GM18502 (cell line): ENCODE data around the gene NUMB.

Source experiments
- ATAC-seq: cut with Tn5 transposase; IDR thresholded peaks from one replicate; pipeline ENCODE4 v1.9.1; 2021; ENCODE audit warnings: mild to moderate bottlenecking; ENCODE audit not compliant: unreplicated experiment, poor library complexity

Gene NUMB

GRCh38 chr14:73237786-73238423 lies 220.4 kb downstream of the NUMB start:
- no peak for ATAC-seq

GRCh38 chr14:73237219-73237785 lies 221.0 kb downstream of the NUMB start, which contains the start of gene PAPLN:
TSS of gene PAPLN (plus strand) at chr14:73237506. CDS start at chr14:73239779, 2,273 bp downstream.
- no peak for ATAC-seq

GRCh38 chr14:73236752-73237218 lies 221.6 kb downstream of the NUMB start:
- no peak for ATAC-seq

GRCh38 chr14:73236157-73236556 lies 222.2 kb downstream of the NUMB start:
- no peak for ATAC-seq

GRCh38 chr14:73235531-73236155 lies 222.7 kb downstream of the NUMB start:
- no peak for ATAC-seq

- ATAC-seq: no peak
These were observed 223.6 kb downstream of the NUMB start for GRCh38 chr14:73234586-73235394.

- no peak for ATAC-seq
These were observed 224.3 kb downstream of the NUMB start for GRCh38 chr14:73234029-73234428.

GRCh38 chr14:73233564-73233963 lies 224.8 kb downstream of the NUMB start:
- ATAC-seq: no peak

GRCh38 chr14:73232984-73233383 lies 225.4 kb downstream of the NUMB start:
- ATAC-seq: no peak

GRCh38 chr14:73231981-73232851 lies 226.1 kb downstream of the NUMB start:
- ATAC-seq: no peak

GRCh38 chr14:73230051-73230450 lies 228.3 kb downstream of the NUMB start:
- ATAC-seq: no peak

- ATAC-seq: no peak
These were observed 230.2 kb downstream of the NUMB start for GRCh38 chr14:73227812-73228781.

- no peak for ATAC-seq
These were observed 232.8 kb downstream of the NUMB start for GRCh38 chr14:73225496-73225895.
